Heart right ventricle (tissue), 16 donors: ENCODE measurements around the gene SATB1. TPM values are rescaled to one million over a fixed set of nuclear protein-coding genes. Genes with fewer than 3 reads are reported as not detected.
A peak's percentile ranks its signal among the peaks of the same experiment; 100 is the strongest.

Experiments used
- ATAC-seq, 8 donors: fragments of 200-7000 bp; cut with Tn5 transposase; one replicate each; pipeline ENCODE4 v1.9.1; 2020; ENCODE audit warnings: mild to moderate bottlenecking in 8 of 8, moderate library complexity in 8 of 8, moderate number of reproducible peaks in 1 of 8
- DNase-seq, 2 donors: peaks; one replicate each; pipeline ENCODE4 v3.0.0-alpha.2; 2020
- H3K27ac ChIP-seq, 10 donors: fragments of 200-600 bp; sonication (generic) in 2 of 10; one replicate each; pipeline versions ENCODE4 v1.5.0 to v1.8.0; 2020 to 2022; ENCODE audit warnings: mild to moderate bottlenecking in 3 of 10
- H3K27me3 ChIP-seq, 7 donors: fragments of 200-600 bp; one replicate each; pipeline ENCODE4 v1.8.0; 2021 to 2022; ENCODE audit warnings: mild to moderate bottlenecking in 2 of 7
- H3K36me3 ChIP-seq, 9 donors: fragments of 200-600 bp; sonication (generic) in 1 of 9; one replicate each; pipeline versions ENCODE4 v1.5.0 to v1.8.0; 2020 to 2022; ENCODE audit warnings: mild to moderate bottlenecking in 2 of 9
- H3K4me1 ChIP-seq, 9 donors: fragments of 200-600 bp; sonication (generic) in 1 of 9; one replicate each; pipeline versions ENCODE4 v1.5.0 to v1.8.0; 2020 to 2022; ENCODE audit warnings: mild to moderate bottlenecking in 4 of 9
- H3K4me3 ChIP-seq, 10 donors: fragments of 200-600 bp; sonication (generic) in 2 of 10; one replicate each; pipeline versions ENCODE4 v1.5.0 to v1.8.0; 2020 to 2022; ENCODE audit warnings: mild to moderate bottlenecking in 7 of 10, moderate library complexity in 2 of 10
- H3K9me3 ChIP-seq, 11 donors: fragments of 200-600 bp in 10 of 11; sonication (generic) in 2 of 11; one replicate each; pipeline versions ENCODE4 v1.5.0 to v1.8.0; 2013 to 2022; ENCODE audit warnings: mild to moderate bottlenecking in 2 of 11, control low read depth in 1 of 11, moderate library complexity in 1 of 11
- CTCF ChIP-seq, 9 donors: fragments of 200-600 bp; sonication (generic) in 2 of 9; IDR thresholded peaks; one replicate each; pipeline versions ENCODE4 v1.5.0 to v1.8.0; 2021 to 2022; ENCODE audit warnings: antibody characterized with exemption in 9 of 9, mild to moderate bottlenecking in 5 of 9, moderate library complexity in 1 of 9
- WGBS, 2 donors: extraction: QIAGEN DNeasy Blood & Tissue Kit; methylation state at CpG; one replicate each; pipeline ENCODE4 v1.1.7; 2013; ENCODE audit warnings: inconsistent platforms in 1 of 2; 5-methylcytosine and 5-hydroxymethylcytosine counted together
- intact Hi-C, 10 donors: fragments of 100-400 bp; cut with DNase I; formaldehyde crosslinking; loops; one replicate each; pipeline versions ENCODE4 v1.11.1 to v1.14.2; 2022
- polyA plus RNA-seq, 2 donors: library from polyadenylated mRNA; stranded (reverse); fragments of 200-250 nt; gene quantifications; one replicate each; pipeline ENCODE4 v1.2.3, GENCODE V29; 2013
- total RNA-seq, 10 donors: library from RNA; stranded (reverse); fragmentation: NEBNext Ultra II Directional in 3 of 10; extraction: Animal tissue kit (Norgen Biotek cat#: 25700) in 3 of 10; gene quantifications; one replicate each; pipeline versions ENCODE4 v1.2.1 to v1.2.4, GENCODE V29; 2021 to 2023
- donor health status: Arrhythmogenic right ventricular cardiomyopathy.
- donor health status: ischemic (EF 13 %, LVEDD 7.1; RV severe dilation, severe dysfunction).
- donor health status: healthy with polysubstance abuse.
- donor health status: DM: no; HTN: yes; CAD: no.
- donor health status: DM: no; HTN: no; CAD: no.
- donor health status: ischemic (EF 25% LVEDD 6.9; RV normal size, moderate dysfunction).
- donor health status: ischemic (EF 25% LVEDD 5.7; RV mildly dilated, moderate dysfunction).
- donor health status: healthy.
- donor health status: DM: yes; HTN: yes; CAD: no.
- donor health status: Ischemic cardiomyopathy.
- donor health status: ischemic (EF 35%, LVEDD 5.7; RV mildly dilated, moderate dysfunction).
- donor health status: nonischemic (EF 11% LVEDD 7.7; RV severe dilation, severe dysfunction).
- donor health status: DM: yes; HTN: yes; CAD: no.
- donor health status: PGD.
- donor health status: ischemic (EF 29% LVEDD 5.4; RV normal size, mild dysfunction).
- donor health status: nonischemic (EF 23%, LVEDD 6.1; RV moderate dilation, normal function).

Gene SATB1
- total and polyA plus RNA-seq, 12 donors, result 8.8 to 73.7 (median 49.5) TPM

- Histone ChIP-seq H3K36me3 (no peaks in the 10 kb centered on the region), H3K27me3 (peaks cover 0 to 66% (median 32%) of the 10 kb centered on the region in 7 donors), H3K27ac (peak overlapping the region in 1 of 10 donors; percentile 79), H3K4me3 (peak overlapping the region in 9 of 10 donors; percentile 46 to 66 (median 58)), H3K4me1 (peaks cover 0 to 30% (median 18%) of the 10 kb centered on the region in 9 donors), H3K9me3 (no peaks in the 10 kb centered on the region)
- TF ChIP-seq CTCF (IDR thresholded peaks at IDR 0.05), result no peak
- intact Hi-C loops, result no loop called here
- WGBS, 2 donors, result 59 to 61% methylated on average over 11 of the region's 11 CpGs
- DNase-seq, result no peak
- no peak for ATAC-seq
Measured at GRCh38 chr3:18442756-18443664, 17.9 kb upstream of the SATB1 start.

GRCh38 chr3:18441551-18441950 lies 16.4 kb upstream of the SATB1 start:
- intact Hi-C loops, result no loop called here
- 90 to 93% methylated on average over 1 of the region's 1 CpG for WGBS, 2 donors
- Histone ChIP-seq H3K4me3 (no peak overlapping the region), H3K27me3 (peaks cover 0 to 55% (median 28%) of the 10 kb centered on the region in 7 donors), H3K27ac (no peak overlapping the region), H3K36me3 (no peaks in the 10 kb centered on the region), H3K4me1 (peaks cover 0 to 29% (median 18%) of the 10 kb centered on the region in 9 donors), H3K9me3 (no peaks in the 10 kb centered on the region)
- DNase-seq (no peak), ATAC-seq (no peak)
- TF ChIP-seq CTCF (IDR thresholded peaks at IDR 0.05), result no peak

GRCh38 chr3:18440066-18440722 lies 15.1 kb upstream of the SATB1 start:
- Histone ChIP-seq H3K36me3 (no peaks in the 10 kb centered on the region), H3K4me3 (no peak overlapping the region)
- intact Hi-C loops, result no loop called here

More at GRCh38 chr3:18440066-18440722, 15.1 kb upstream of the SATB1 start:
- peaks cover 0 to 63% (median 34%) of the 10 kb centered on the region in 7 donors for H3K27me3 ChIP-seq
- ATAC-seq, result no peak
- H3K9me3 ChIP-seq, result no peaks in the 10 kb centered on the region
- no peak overlapping the region for H3K27ac ChIP-seq
- no peak for DNase-seq
- no peak for TF ChIP-seq CTCF (IDR thresholded peaks at IDR 0.05)
- peaks cover 0 to 16% (median 11%) of the 10 kb centered on the region in 9 donors for H3K4me1 ChIP-seq
- 59 to 67% methylated on average over 7 of the region's 7 CpGs for WGBS, 2 donors
